Heart left ventricle (tissue), 13 donors: ENCODE results near the gene PBX1.

Source experiments
- POLR2A ChIP-seq, 2 donors: fragments of 450-650 bp; IDR thresholded peaks; one replicate each; pipeline ENCODE4 v1.6.1; 2017; ENCODE audit warnings: antibody characterized with exemption in 2 of 2, mild to moderate bottlenecking in 2 of 2, moderate library complexity in 2 of 2
- TF ChIP-seq, protein P1 (sequence below), 12 donors: fragments of 200-600 bp; sonication (generic) in 4 of 12; IDR thresholded peaks; one replicate each; pipeline versions ENCODE4 v1.5.0 to v1.8.0; 2018 to 2022; ENCODE audit warnings: antibody characterized with exemption in 12 of 12, mild to moderate bottlenecking in 5 of 12
- donor health status: ischemic (EF 13 %, LVEDD 7.1; RV severe dilation, severe dysfunction).
- donor health status: DM: no; HTN: yes; CAD: no.
- donor health status: DM: no; HTN: no; CAD: no.
- donor health status: ischemic (EF 25% LVEDD 6.9; RV normal size, moderate dysfunction).
- donor health status: ischemic (EF 25% LVEDD 5.7; RV mildly dilated, moderate dysfunction).
- donor health status: ischemic (EF 35%, LVEDD 5.7; RV mildly dilated, moderate dysfunction).
- donor health status: nonischemic (EF 11% LVEDD 7.7; RV severe dilation, severe dysfunction).
- donor health status: DM: yes; HTN: yes; CAD: no.
- donor health status: PGD.
- donor health status: ischemic (EF 29% LVEDD 5.4; RV normal size, mild dysfunction).
- donor health status: nonischemic (EF 23%, LVEDD 6.1; RV moderate dilation, normal function).

DNA sequence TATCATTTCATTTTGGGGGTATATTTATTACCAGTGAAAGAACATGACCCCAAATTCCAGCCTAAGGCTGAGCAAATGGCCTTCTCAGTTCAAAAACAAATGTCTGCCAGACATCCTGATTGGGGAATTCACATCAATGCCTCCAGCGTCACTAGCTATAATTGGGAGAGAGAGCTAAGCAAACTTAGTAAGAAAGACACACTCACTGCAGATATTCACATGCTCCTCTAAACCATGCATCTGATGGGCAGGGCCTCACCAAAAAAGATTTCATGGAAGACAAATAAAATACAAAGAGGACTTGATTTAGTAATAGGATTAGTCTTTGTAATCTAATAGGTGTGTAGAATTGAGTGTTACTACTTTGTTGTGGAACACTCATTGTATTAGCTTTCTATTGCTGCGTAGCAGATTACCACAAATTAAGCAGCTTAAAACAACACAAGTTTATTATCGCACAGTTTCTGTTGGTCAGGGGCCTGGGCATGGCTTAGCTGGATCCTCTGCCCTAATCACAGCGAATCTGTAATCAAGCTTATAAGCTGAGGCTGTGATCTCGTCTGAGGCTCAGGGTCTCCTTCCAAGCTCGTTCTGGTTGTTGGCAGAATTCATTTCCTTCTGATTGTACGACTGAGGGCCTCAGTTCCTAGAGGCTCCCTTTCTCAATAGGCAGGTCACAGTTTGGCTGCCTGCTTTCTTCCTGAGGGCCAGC is 243.0 kb downstream of the PBX1 start:
- TF ChIP-seq, protein P1, sequence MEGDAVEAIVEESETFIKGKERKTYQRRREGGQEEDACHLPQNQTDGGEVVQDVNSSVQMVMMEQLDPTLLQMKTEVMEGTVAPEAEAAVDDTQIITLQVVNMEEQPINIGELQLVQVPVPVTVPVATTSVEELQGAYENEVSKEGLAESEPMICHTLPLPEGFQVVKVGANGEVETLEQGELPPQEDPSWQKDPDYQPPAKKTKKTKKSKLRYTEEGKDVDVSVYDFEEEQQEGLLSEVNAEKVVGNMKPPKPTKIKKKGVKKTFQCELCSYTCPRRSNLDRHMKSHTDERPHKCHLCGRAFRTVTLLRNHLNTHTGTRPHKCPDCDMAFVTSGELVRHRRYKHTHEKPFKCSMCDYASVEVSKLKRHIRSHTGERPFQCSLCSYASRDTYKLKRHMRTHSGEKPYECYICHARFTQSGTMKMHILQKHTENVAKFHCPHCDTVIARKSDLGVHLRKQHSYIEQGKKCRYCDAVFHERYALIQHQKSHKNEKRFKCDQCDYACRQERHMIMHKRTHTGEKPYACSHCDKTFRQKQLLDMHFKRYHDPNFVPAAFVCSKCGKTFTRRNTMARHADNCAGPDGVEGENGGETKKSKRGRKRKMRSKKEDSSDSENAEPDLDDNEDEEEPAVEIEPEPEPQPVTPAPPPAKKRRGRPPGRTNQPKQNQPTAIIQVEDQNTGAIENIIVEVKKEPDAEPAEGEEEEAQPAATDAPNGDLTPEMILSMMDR (IDR thresholded peaks at IDR 0.05), result no peak
- TF ChIP-seq POLR2A (IDR thresholded peaks at IDR 0.05), result no peak
